OCI-LY7 (cell line): ENCODE results near the gene GIPC2.

Source experiments
- CTCF ChIP-seq: fragments of 200-600 bp; sonication (generic); conservative IDR thresholded peaks from 2 replicates; pipeline ENCODE4 v1.5.1; 2014; ENCODE audit warnings: mild to moderate bottlenecking, antibody characterized with exemption, low read length, moderate library complexity, mixed read lengths
- EZH2phosphoT487 ChIP-seq: fragments of 200-600 bp; sonication (generic); IDR thresholded peaks from 2 replicates; pipeline ENCODE4 v1.6.1; 2018; ENCODE audit warnings: low read depth, borderline replicate concordance, mild to moderate bottlenecking, mixed run types, antibody characterized with exemption, low read length, moderate library complexity, mixed read lengths

GRCh38 chr1:78047106-78047505 lies 1.3 kb downstream of the GIPC2 start:
- TF ChIP-seq CTCF (no peak), EZH2phosphoT487 (no peak)
